Hepatocyte (in vitro differentiated cells): Measurements from ENCODE around the gene MTMR12. TPM values are rescaled to one million over a fixed set of nuclear protein-coding genes. Genes with fewer than 3 reads are reported as not detected.

Experiments
- DNase-seq: peaks from one replicate; pipeline ENCODE4 v3.0.0-alpha.2; 2016; ENCODE audit warnings: low spot score
- H2AFZ ChIP-seq: fragments of 200-600 bp; sonication (generic); 2 replicates; pipeline ENCODE4 v1.6.0; 2016; ENCODE audit warnings: antibody characterized with exemption, mild to moderate bottlenecking
- H3K27ac ChIP-seq: fragments of 200-600 bp; sonication (generic); 2 replicates; pipeline ENCODE4 v1.5.1; 2016; ENCODE audit warnings: mild to moderate bottlenecking
- H3K27me3 ChIP-seq: fragments of 200-600 bp; sonication (generic); 2 replicates; pipeline ENCODE4 v1.6.1; 2016
- H3K36me3 ChIP-seq: fragments of 200-600 bp; sonication (generic); replicated peaks from 2 replicates; pipeline ENCODE4 v1.5.1; 2016; ENCODE audit warnings: low read depth; ENCODE audit not compliant: insufficient read depth
- H3K4me1 ChIP-seq: fragments of 200-600 bp; sonication (generic); 2 replicates; pipeline ENCODE4 v1.5.1; 2016; ENCODE audit warnings: mild to moderate bottlenecking, moderate library complexity; ENCODE audit not compliant: insufficient read depth
- H3K4me2 ChIP-seq: fragments of 200-600 bp; sonication (generic); 2 replicates; pipeline ENCODE4 v1.6.0; 2016
- H3K4me3 ChIP-seq: fragments of 200-600 bp; sonication (generic); 2 replicates; pipeline ENCODE4 v1.5.1; 2016; ENCODE audit warnings: mild to moderate bottlenecking
- H3K79me2 ChIP-seq: fragments of 200-600 bp; sonication (generic); 2 replicates; pipeline ENCODE4 v1.6.0; 2017; ENCODE audit warnings: mild to moderate bottlenecking
- H3K9me2 ChIP-seq: fragments of 200-600 bp; sonication (generic); replicated peaks from 2 replicates; pipeline ENCODE4 v1.6.0; 2017; ENCODE audit warnings: mild to moderate bottlenecking; ENCODE audit not compliant: insufficient read depth
- H3K9me3 ChIP-seq: fragments of 200-600 bp; sonication (generic); 2 replicates; pipeline ENCODE4 v1.5.1; 2016; ENCODE audit warnings: low read depth, mild to moderate bottlenecking
- H4K20me1 ChIP-seq: fragments of 200-600 bp; sonication (generic); 2 replicates; pipeline ENCODE4 v1.6.0; 2016; ENCODE audit warnings: mild to moderate bottlenecking; ENCODE audit not compliant: insufficient read depth, poor library complexity, severe bottlenecking
- CTCF ChIP-seq: fragments of 200-600 bp; sonication (generic); IDR thresholded peaks from 2 replicates; pipeline ENCODE4 v1.5.1; 2016; ENCODE audit warnings: antibody characterized with exemption, mild to moderate bottlenecking; ENCODE audit not compliant: poor library complexity
- EZH2 ChIP-seq: fragments of 200-600 bp; sonication (generic); IDR thresholded peaks from 2 replicates; pipeline ENCODE4 v1.6.1; 2016; ENCODE audit warnings: antibody characterized with exemption, mild to moderate bottlenecking, borderline replicate concordance
- EZH2phosphoT487 ChIP-seq: fragments of 200-600 bp; sonication (generic); IDR thresholded peaks from one replicate; pipeline ENCODE4 v1.6.1; 2018; ENCODE audit warnings: antibody characterized with exemption, mild to moderate bottlenecking, low read depth, moderate library complexity; ENCODE audit not compliant: unreplicated experiment, severe bottlenecking
- WGBS: methylation state at CpG from one replicate; pipeline ENCODE4 v1.1.6; 2016; ENCODE audit warnings: low lambda C conversion rate; ENCODE audit errors: missing lambda C conversion rate; 5-methylcytosine and 5-hydroxymethylcytosine counted together
- polyA plus RNA-seq: library from polyadenylated mRNA; unstranded; fragments of >200 nt; fragmentation: Nextera tagmentation; extraction: Ambion mirVana; gene quantifications from 2 replicates; pipeline ENCODE4 v1.2.1, GENCODE V29; 2016
- total RNA-seq: library from RNA; depleted of rRNA; stranded (reverse); fragments of >200 nt; gene quantifications from 2 replicates; pipeline ENCODE4 v1.2.3, GENCODE V29; 2014

MTMR12 gene
- total and polyA plus RNA-seq, 2 experiments from 2014 or later = 11.0 to 19.7 TPM

- no peak for DNase-seq
- WGBS = 92% methylated on average over 5 of the region's 5 CpGs
- no peak for TF ChIP-seq EZH2
- TF ChIP-seq EZH2phosphoT487 = no peak
- TF ChIP-seq CTCF = no peak
Observed at GRCh38 chr5:32285510-32286138, 27.1 kb downstream of the MTMR12 start.

GRCh38 chr5:32283539-32284377, 29.0 kb downstream of the MTMR12 start:
- Histone ChIP-seq H3K4me3 (no peak overlapping the region), H3K9me2 (no peaks in the 10 kb centered on the region), H4K20me1 (peaks cover 4% of the 10 kb centered on the region), H3K4me1 (no peaks in the 10 kb centered on the region), H3K27me3 (no peaks in the 10 kb centered on the region), H2AFZ (no peak overlapping the region), H3K9me3 (no peaks in the 10 kb centered on the region), H3K79me2 (peaks cover 80% of the 10 kb centered on the region), H3K27ac (peak overlapping the region; percentile 8), H3K36me3 (no peaks in the 10 kb centered on the region), H3K4me2 (no peak overlapping the region)
- no peak for TF ChIP-seq EZH2
- no peak for TF ChIP-seq CTCF
- no peak for TF ChIP-seq EZH2phosphoT487
- 90% methylated on average over 9 of the region's 9 CpGs for WGBS
- no peak for DNase-seq

More at GRCh38 chr5:32285510-32286138, 27.1 kb downstream of the MTMR12 start:
- Histone ChIP-seq H3K27me3 (no peaks in the 10 kb centered on the region), H3K9me3 (no peaks in the 10 kb centered on the region), H3K27ac (no peak overlapping the region), H3K9me2 (no peaks in the 10 kb centered on the region), H3K4me3 (no peak overlapping the region), H3K79me2 (peaks cover 88% of the 10 kb centered on the region), H4K20me1 (peaks cover 4% of the 10 kb centered on the region), H3K4me2 (no peak overlapping the region), H3K36me3 (no peaks in the 10 kb centered on the region), H2AFZ (no peak overlapping the region), H3K4me1 (no peaks in the 10 kb centered on the region)

- no peaks in the 10 kb centered on the region for H3K9me2 ChIP-seq
- no peaks in the 10 kb centered on the region for H3K4me1 ChIP-seq
- TF ChIP-seq EZH2 (no peak), EZH2phosphoT487 (no peak), CTCF (no peak)
- WGBS = 97% methylated on average over 1 of the region's 1 CpG
- H4K20me1 ChIP-seq = peaks cover 4% of the 10 kb centered on the region
- H2AFZ ChIP-seq = no peak overlapping the region
- H3K27me3 ChIP-seq = no peaks in the 10 kb centered on the region
- no peak overlapping the region for H3K4me3 ChIP-seq
- H3K36me3 ChIP-seq = no peaks in the 10 kb centered on the region
- H3K27ac ChIP-seq = no peak overlapping the region
- H3K79me2 ChIP-seq = peaks cover 78% of the 10 kb centered on the region
- DNase-seq = no peak
- no peak overlapping the region for H3K4me2 ChIP-seq
- no peaks in the 10 kb centered on the region for H3K9me3 ChIP-seq
Observed at GRCh38 chr5:32283061-32283460, 29.7 kb downstream of the MTMR12 start.
